Endodermal cell (in vitro differentiated cells): ENCODE measurements around the gene SFTPB. TPM values are rescaled to one million over a fixed set of nuclear protein-coding genes. Genes with fewer than 3 reads are reported as not detected.

Source experiments
- DNase-seq: peaks from one replicate; pipeline ENCODE4 v3.0.0-alpha.2; 2017
- H3K27ac ChIP-seq: 2 replicates; pipeline ENCODE4 v1.5.1; 2013; ENCODE audit warnings: mild to moderate bottlenecking, low read depth, low read length, moderate library complexity
- H3K27me3 ChIP-seq: 2 replicates; pipeline ENCODE4 v1.6.1; 2013; ENCODE audit warnings: mild to moderate bottlenecking, low read length, moderate library complexity; ENCODE audit not compliant: insufficient read depth, control insufficient read depth, poor library complexity, severe bottlenecking
- H3K36me3 ChIP-seq: 2 replicates; pipeline ENCODE4 v1.7.0; 2013; ENCODE audit warnings: mild to moderate bottlenecking, low read length, moderate library complexity; ENCODE audit not compliant: control insufficient read depth, insufficient read depth
- H3K4me1 ChIP-seq: one replicate; pipeline ENCODE4 v1.7.0; 2013; ENCODE audit warnings: low read length; ENCODE audit not compliant: control insufficient read depth, insufficient read depth
- H3K4me3 ChIP-seq: 2 replicates; pipeline ENCODE4 v1.5.1; 2013; ENCODE audit warnings: mild to moderate bottlenecking, low read length, moderate library complexity
- H3K9ac ChIP-seq: 2 replicates; pipeline ENCODE4 v1.6.1; 2013; ENCODE audit warnings: mild to moderate bottlenecking, low read length, moderate library complexity; ENCODE audit not compliant: poor library complexity, severe bottlenecking; ENCODE audit errors: extremely low read depth
- H3K9me3 ChIP-seq: 2 replicates; pipeline ENCODE4 v1.6.1; 2013; ENCODE audit warnings: mild to moderate bottlenecking, low read length, moderate library complexity; ENCODE audit not compliant: control insufficient read depth
- H3K27ac Mint-ChIP-seq: 2 replicates; pipeline ENCODE4 v1.8.0; 2020; ENCODE audit warnings: mixed read lengths
- H3K27me3 Mint-ChIP-seq: 2 replicates; pipeline ENCODE4 v1.8.0; 2021; ENCODE audit warnings: mild to moderate bottlenecking, mixed read lengths; ENCODE audit not compliant: insufficient read depth
- H3K36me3 Mint-ChIP-seq: 2 replicates; pipeline ENCODE4 v1.8.0; 2020; ENCODE audit warnings: low read depth, mixed read lengths
- H3K4me1 Mint-ChIP-seq: 2 replicates; pipeline ENCODE4 v1.8.0; 2020; ENCODE audit warnings: mixed read lengths
- H3K4me3 Mint-ChIP-seq: 2 replicates; pipeline ENCODE4 v1.8.0; 2020; ENCODE audit warnings: mild to moderate bottlenecking, moderate library complexity, mixed read lengths
- H3K9me3 Mint-ChIP-seq: 2 replicates; pipeline ENCODE4 v1.8.0; 2020; ENCODE audit warnings: mild to moderate bottlenecking, mixed read lengths
- WGBS, 2 experiments: methylation state at CpG; one replicate each; pipeline versions ENCODE4 v1.1.5 to v1.1.7; 2013; ENCODE audit warnings: missing lambda C conversion rate in 2 of 2, mixed read lengths in 1 of 2; ENCODE audit not compliant: insufficient coverage in 1 of 2, insufficient read length in 1 of 2; 5-methylcytosine and 5-hydroxymethylcytosine counted together
- total RNA-seq, 2 donors: library from RNA; stranded (reverse); fragmentation: NEBNext Ultra II Directional in 1 of 2; extraction: Animal tissue kit (Norgen Biotek cat#: 25700) in 1 of 2; gene quantifications; 2 replicates in 1 of 2; 3 replicates in 1 of 2; pipeline ENCODE4 v1.2.1, GENCODE V29; 2021
- TF ChIP-seq, protein P1 (sequence below): fragments of 200-600 bp; sonication (generic); conservative IDR thresholded peaks from 2 replicates; pipeline ENCODE4 v1.5.0; 2021; ENCODE audit warnings: antibody characterized with exemption, mild to moderate bottlenecking

SFTPB gene
- total RNA-seq, 2 donors from 2014 or later, result not detected

DNA sequence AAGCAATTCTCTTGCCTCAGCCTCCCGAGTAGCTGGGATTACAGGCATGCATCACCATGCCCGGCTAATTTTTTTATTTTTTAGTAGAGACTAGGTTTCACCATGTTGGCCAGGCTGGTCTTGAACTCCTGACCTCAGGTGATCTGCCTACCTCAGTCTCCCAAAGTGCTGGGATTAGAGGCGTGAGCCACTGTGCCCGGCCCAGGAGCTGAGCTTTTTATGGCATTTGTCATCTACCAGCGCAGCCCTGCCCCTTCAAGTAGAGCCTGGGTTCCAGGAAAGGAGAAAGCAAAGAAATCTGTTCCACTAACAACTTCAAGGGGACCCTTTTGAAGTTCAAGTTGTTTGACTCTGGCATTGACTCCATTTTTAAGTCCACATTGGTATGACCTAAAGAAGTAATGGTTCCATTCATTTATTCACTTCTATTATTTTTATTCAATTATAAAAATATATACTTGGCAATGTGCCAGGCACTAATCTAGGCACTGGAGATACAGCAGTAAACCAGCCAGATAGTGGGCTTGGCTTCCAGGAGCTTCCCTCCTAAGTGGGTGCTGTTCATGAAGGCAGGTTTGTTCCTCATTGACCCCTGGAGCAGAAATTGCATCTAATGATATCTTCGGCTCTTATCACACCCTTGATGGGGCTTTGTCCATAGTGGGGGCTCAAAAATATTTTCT is 8.0 kb upstream of the SFTPB start:
- WGBS, 2 experiments, result 88 to 94% methylated on average over 4 to 6 of the region's 6 CpGs
- Histone ChIP-seq H3K4me1 (no peaks in the 10 kb centered on the region), H3K27me3 (peaks cover 12% of the 10 kb centered on the region), H3K9me3 (no peaks in the 10 kb centered on the region), H3K36me3 (no peaks in the 10 kb centered on the region), H3K27ac (no peak overlapping the region), H3K4me3 (no peak overlapping the region), H3K9ac (no peak overlapping the region)
- Mint-ChIP-seq H3K27me3 (peaks cover 9% of the 10 kb centered on the region), H3K4me3 (no peak overlapping the region), H3K4me1 (peaks cover 8% of the 10 kb centered on the region), H3K9me3 (no peaks in the 10 kb centered on the region), H3K36me3 (no peaks in the 10 kb centered on the region), H3K27ac (no peak overlapping the region)
- TF ChIP-seq, protein P1, sequence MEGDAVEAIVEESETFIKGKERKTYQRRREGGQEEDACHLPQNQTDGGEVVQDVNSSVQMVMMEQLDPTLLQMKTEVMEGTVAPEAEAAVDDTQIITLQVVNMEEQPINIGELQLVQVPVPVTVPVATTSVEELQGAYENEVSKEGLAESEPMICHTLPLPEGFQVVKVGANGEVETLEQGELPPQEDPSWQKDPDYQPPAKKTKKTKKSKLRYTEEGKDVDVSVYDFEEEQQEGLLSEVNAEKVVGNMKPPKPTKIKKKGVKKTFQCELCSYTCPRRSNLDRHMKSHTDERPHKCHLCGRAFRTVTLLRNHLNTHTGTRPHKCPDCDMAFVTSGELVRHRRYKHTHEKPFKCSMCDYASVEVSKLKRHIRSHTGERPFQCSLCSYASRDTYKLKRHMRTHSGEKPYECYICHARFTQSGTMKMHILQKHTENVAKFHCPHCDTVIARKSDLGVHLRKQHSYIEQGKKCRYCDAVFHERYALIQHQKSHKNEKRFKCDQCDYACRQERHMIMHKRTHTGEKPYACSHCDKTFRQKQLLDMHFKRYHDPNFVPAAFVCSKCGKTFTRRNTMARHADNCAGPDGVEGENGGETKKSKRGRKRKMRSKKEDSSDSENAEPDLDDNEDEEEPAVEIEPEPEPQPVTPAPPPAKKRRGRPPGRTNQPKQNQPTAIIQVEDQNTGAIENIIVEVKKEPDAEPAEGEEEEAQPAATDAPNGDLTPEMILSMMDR, result no peak
- DNase-seq, result no peak

DNA sequence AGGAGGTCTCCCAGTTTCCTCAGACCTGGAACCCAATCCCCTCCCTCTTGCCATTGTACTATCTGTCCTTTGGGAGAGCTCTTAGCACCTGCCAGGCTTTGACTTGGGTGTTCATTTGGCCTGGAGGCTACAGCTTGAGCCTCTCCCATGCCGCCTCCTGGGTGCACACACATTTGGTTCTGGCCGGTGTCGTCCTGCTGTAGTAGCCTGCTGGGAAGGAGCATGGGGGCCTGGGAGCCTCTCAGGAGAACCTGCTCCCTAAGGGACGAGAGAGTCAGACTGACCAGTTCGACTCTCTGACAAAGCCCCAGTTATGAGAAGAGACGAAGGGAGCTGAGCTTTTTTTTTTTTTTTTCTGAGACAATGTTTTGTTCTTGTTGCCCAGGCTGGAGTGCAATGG is 7.4 kb upstream of the SFTPB start:
- H3K36me3 ChIP-seq, result no peaks in the 10 kb centered on the region
- no peaks in the 10 kb centered on the region for H3K4me1 ChIP-seq
- TF ChIP-seq, protein P1, result no peak
- H3K9ac ChIP-seq, result no peak overlapping the region
- DNase-seq, result no peak
- no peak overlapping the region for H3K27ac ChIP-seq
- no peak overlapping the region for H3K4me3 ChIP-seq
- peaks cover 4% of the 10 kb centered on the region for H3K27me3 Mint-ChIP-seq
- H3K9me3 Mint-ChIP-seq, result no peaks in the 10 kb centered on the region
- no peak overlapping the region for H3K4me3 Mint-ChIP-seq
- peaks cover 7% of the 10 kb centered on the region for H3K27me3 ChIP-seq
- no peak overlapping the region for H3K27ac Mint-ChIP-seq
- H3K4me1 Mint-ChIP-seq, result peaks cover 8% of the 10 kb centered on the region
- no peaks in the 10 kb centered on the region for H3K36me3 Mint-ChIP-seq
- H3K9me3 ChIP-seq, result no peaks in the 10 kb centered on the region
- 96 to 100% methylated on average over 4 to 6 of the region's 6 CpGs for WGBS, 2 experiments

DNA sequence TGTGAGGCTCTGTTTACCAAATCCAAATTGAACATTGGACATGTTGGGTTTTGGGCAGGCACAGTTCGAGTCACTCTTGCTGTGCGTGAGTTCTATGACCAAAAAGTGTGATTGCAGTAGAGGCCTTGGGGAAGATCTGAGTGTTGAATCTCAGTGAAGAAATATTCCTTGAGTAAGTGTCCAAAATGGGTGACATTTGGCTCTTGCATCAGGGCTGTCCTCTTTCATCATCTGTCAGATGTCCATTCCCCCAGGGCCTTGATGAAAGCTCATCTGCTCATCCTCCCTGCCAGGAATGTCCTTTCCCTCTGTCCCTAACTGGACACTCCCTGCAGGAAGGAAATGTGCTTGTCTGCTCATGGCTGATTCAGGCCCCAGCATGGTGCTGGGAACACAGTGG is 6.4 kb upstream of the SFTPB start:
- no peak overlapping the region for H3K27ac ChIP-seq
- H3K4me3 ChIP-seq, result no peak overlapping the region
- Mint-ChIP-seq H3K9me3 (no peaks in the 10 kb centered on the region), H3K27ac (no peak overlapping the region), H3K36me3 (no peaks in the 10 kb centered on the region), H3K4me3 (no peak overlapping the region), H3K4me1 (peaks cover 9% of the 10 kb centered on the region), H3K27me3 (no peaks in the 10 kb centered on the region)
- H3K27me3 ChIP-seq, result no peaks in the 10 kb centered on the region
- no peaks in the 10 kb centered on the region for H3K4me1 ChIP-seq
- no peak overlapping the region for H3K9ac ChIP-seq
- TF ChIP-seq, protein P1, result no peak
- DNase-seq, result no peak
- H3K9me3 ChIP-seq, result no peaks in the 10 kb centered on the region
- no peaks in the 10 kb centered on the region for H3K36me3 ChIP-seq
- 94 to 100% methylated on average over 2 of the region's 2 CpGs for WGBS, 2 experiments
